Endothelial cell of umbilical vein (primary cell): ENCODE results near the gene SFI1. TPM values are rescaled to one million over a fixed set of nuclear protein-coding genes. Genes with fewer than 3 reads are reported as not detected.

Source experiments
- BruUV-seq: library from RNA; stranded (reverse); fragments of 400-500 nt; replicated peaks from 2 replicates; lab custom pipeline; 2021; lab: Mats Ljungman, UMichigan
- CTCF ChIA-PET: fragments of 300-600, 350-600 bp; sonication (Branson Sonifier 250); formaldehyde crosslinking; loops from one replicate; lab custom pipeline; 2021; ENCODE audit warnings: antibody characterized with exemption, inconsistent platforms; lab: Charles Lee
- POLR2A ChIA-PET: fragments of 300-600, 350-600 bp; sonication (Branson Sonifier 250); formaldehyde crosslinking; loops from one replicate; lab custom pipeline; 2021; ENCODE audit warnings: antibody characterized with exemption, inconsistent platforms; lab: Charles Lee
- DNase-seq: peaks from one replicate; pipeline ENCODE4 v3.0.0-alpha.2; 2011; ENCODE audit warnings: low read depth, low spot score
- FAIRE-seq: peaks from 2 replicates; lab custom pipeline; 2011; peaks lifted over from hg19 to GRCh38; lab: Jason Lieb, UNC
- H2AFZ ChIP-seq: 2 replicates; pipeline ENCODE4 v1.6.0; 2012; ENCODE audit warnings: low read depth, low read length, control low read depth, inconsistent platforms
- H3K27ac ChIP-seq: 2 replicates; pipeline ENCODE4 v1.5.1; 2011; ENCODE audit warnings: low read depth, mild to moderate bottlenecking, control low read depth, low read length, moderate library complexity; ENCODE audit not compliant: insufficient read depth
- H3K27me3 ChIP-seq, 2 experiments: 2 replicates each; pipeline versions ENCODE4 v1.6.0 to v1.6.1; 2011; ENCODE audit warnings: low read length in 2 of 2, mixed read lengths in 1 of 2; ENCODE audit not compliant: control insufficient read depth in 2 of 2, insufficient read depth in 2 of 2
- H3K36me3 ChIP-seq, 2 experiments: 2 replicates in 1 of 2; 3 replicates in 1 of 2; pipeline ENCODE4 v1.5.1; 2011; ENCODE audit warnings: low read length in 2 of 2, mild to moderate bottlenecking in 1 of 2, moderate library complexity in 1 of 2; ENCODE audit not compliant: control insufficient read depth in 2 of 2, insufficient read depth in 2 of 2; ENCODE audit errors: extremely low read depth in 1 of 2
- H3K4me1 ChIP-seq: 3 replicates; pipeline ENCODE4 v1.5.1; 2011; ENCODE audit warnings: mild to moderate bottlenecking, low read length; ENCODE audit not compliant: control insufficient read depth, insufficient read depth; ENCODE audit errors: extremely low read depth
- H3K4me2 ChIP-seq: 2 replicates; pipeline ENCODE4 v1.6.1; 2011; ENCODE audit warnings: low read length, control low read depth, mixed read lengths; ENCODE audit not compliant: insufficient read depth
- H3K4me3 ChIP-seq, 3 experiments: fragments of 200-600 bp in 1 of 3; sonication (generic), shearing (Covaris generic) in 1 of 3; replicated peaks in 1 of 3; 2 replicates each; pipeline ENCODE4 v1.5.1; 2011 to 2016; ENCODE audit warnings: control low read depth in 3 of 3, low read length in 3 of 3, mild to moderate bottlenecking in 2 of 3, inconsistent platforms in 1 of 3, low read depth in 1 of 3, moderate library complexity in 1 of 3; ENCODE audit not compliant: insufficient read depth in 1 of 3
- H3K79me2 ChIP-seq: 2 replicates; pipeline ENCODE4 v1.6.0; 2012; ENCODE audit warnings: low read length, inconsistent platforms; ENCODE audit not compliant: control insufficient read depth, insufficient read depth
- H3K9ac ChIP-seq: replicated peaks from 2 replicates; pipeline ENCODE3; 2011; ENCODE audit warnings: low read length, control low read depth; ENCODE audit not compliant: insufficient read depth; ENCODE audit errors: extremely low read depth
- H3K9me1 ChIP-seq: replicated peaks from 3 replicates; pipeline ENCODE4 v1.6.0; 2011; ENCODE audit warnings: mild to moderate bottlenecking, low read length; ENCODE audit not compliant: control insufficient read depth, insufficient read depth; ENCODE audit errors: extremely low read depth
- H3K9me3 ChIP-seq: replicated peaks from 2 replicates; pipeline ENCODE4 v1.5.1; 2012; ENCODE audit warnings: low read length, inconsistent platforms; ENCODE audit not compliant: control insufficient read depth, insufficient read depth
- H4K20me1 ChIP-seq: replicated peaks from 2 replicates; pipeline ENCODE3; 2011; ENCODE audit warnings: mild to moderate bottlenecking, low read length; ENCODE audit not compliant: control insufficient read depth, insufficient read depth; ENCODE audit errors: extremely low read depth
- EZH2 ChIP-seq: IDR thresholded peaks from 2 replicates; pipeline ENCODE4 v1.6.1; 2012; ENCODE audit warnings: borderline replicate concordance, low read depth, mild to moderate bottlenecking, moderate library complexity, low read length, inconsistent platforms; ENCODE audit not compliant: severe bottlenecking
- FOS ChIP-seq: IDR thresholded peaks from 2 replicates; pipeline ENCODE4 v1.6.1; 2011; ENCODE audit warnings: mild to moderate bottlenecking, low read length, moderate library complexity, borderline replicate concordance; ENCODE audit not compliant: insufficient read depth
- GATA2 ChIP-seq: IDR thresholded peaks from 2 replicates; pipeline ENCODE4 v1.7.0; 2011; ENCODE audit warnings: low read depth, mild to moderate bottlenecking, moderate library complexity, mixed read lengths, low read length; ENCODE audit not compliant: insufficient read length, insufficient read depth
- JUN ChIP-seq: IDR thresholded peaks from 2 replicates; pipeline ENCODE4 v1.6.1; 2011; ENCODE audit warnings: borderline replicate concordance, low read depth; ENCODE audit not compliant: insufficient read length, insufficient read depth
- MYC ChIP-seq: IDR thresholded peaks from one replicate; pipeline ENCODE4 v1.6.1; 2011; ENCODE audit warnings: mild to moderate bottlenecking, low read depth, low read length
- POLR2A ChIP-seq: IDR thresholded peaks from 2 replicates; pipeline ENCODE4 v1.6.1; 2012; ENCODE audit warnings: low read depth, mild to moderate bottlenecking, control low read depth, low read length
- POLR2AphosphoS5 ChIP-seq: IDR thresholded peaks from 2 replicates; pipeline ENCODE4 v1.6.1; 2012; ENCODE audit warnings: low read depth, mild to moderate bottlenecking, control low read depth, low read length, moderate library complexity; ENCODE audit not compliant: insufficient read depth
- dilution Hi-C: fragments of 300-500 bp; cut with MboI; formaldehyde crosslinking; loops from one replicate; pipeline ENCODE4 v1.15.0; 2019; ENCODE audit warnings: low sequenced_read_pairs; ENCODE audit not compliant: extremely low pct_ligation_motif_present
- intact Hi-C: fragments of 100-400 bp; cut with micrococcal nuclease; formaldehyde crosslinking; loops from one replicate; pipeline ENCODE4 v1.10.0; 2022
- polyA plus RNA-seq, 4 experiments: library from polyadenylated mRNA; depleted of rRNA in 3 of 4; stranded (reverse) in 3 of 4; unstranded in 1 of 4; fragments of >200 nt; gene quantifications; 2 replicates each; pipeline versions ENCODE4 v1.2.1 to v1.2.3, GENCODE V29; 2011 to 2012; ENCODE audit warnings: missing spikeins in 1 of 4
- total RNA-seq: library from RNA; stranded (reverse); gene quantifications from 2 replicates; pipeline ENCODE4 v1.2.3, GENCODE V29; 2021
- TF ChIP-seq, protein P1 (sequence below), 2 donors: IDR thresholded peaks; 1 replicate in 1 of 2; 2 replicates in 1 of 2; pipeline ENCODE4 v1.5.1; 2011; ENCODE audit warnings: low read length in 2 of 2, mild to moderate bottlenecking in 2 of 2, moderate library complexity in 2 of 2, control low read depth in 1 of 2, inconsistent platforms in 1 of 2, low read depth in 1 of 2; ENCODE audit not compliant: insufficient read depth in 1 of 2; ENCODE audit errors: extremely low read depth in 1 of 2
- TF ChIP-seq, protein P2 (sequence below): IDR thresholded peaks from 2 replicates; pipeline ENCODE4 v1.6.1; 2011; ENCODE audit not compliant: insufficient read depth, insufficient read length

The SFI1 gene
- total and polyA plus RNA-seq, 2 donors (not counting 3 experiments of a cell fraction or from before 2014, with no cell fraction given) = 12.5 to 46.4 TPM

DNA sequence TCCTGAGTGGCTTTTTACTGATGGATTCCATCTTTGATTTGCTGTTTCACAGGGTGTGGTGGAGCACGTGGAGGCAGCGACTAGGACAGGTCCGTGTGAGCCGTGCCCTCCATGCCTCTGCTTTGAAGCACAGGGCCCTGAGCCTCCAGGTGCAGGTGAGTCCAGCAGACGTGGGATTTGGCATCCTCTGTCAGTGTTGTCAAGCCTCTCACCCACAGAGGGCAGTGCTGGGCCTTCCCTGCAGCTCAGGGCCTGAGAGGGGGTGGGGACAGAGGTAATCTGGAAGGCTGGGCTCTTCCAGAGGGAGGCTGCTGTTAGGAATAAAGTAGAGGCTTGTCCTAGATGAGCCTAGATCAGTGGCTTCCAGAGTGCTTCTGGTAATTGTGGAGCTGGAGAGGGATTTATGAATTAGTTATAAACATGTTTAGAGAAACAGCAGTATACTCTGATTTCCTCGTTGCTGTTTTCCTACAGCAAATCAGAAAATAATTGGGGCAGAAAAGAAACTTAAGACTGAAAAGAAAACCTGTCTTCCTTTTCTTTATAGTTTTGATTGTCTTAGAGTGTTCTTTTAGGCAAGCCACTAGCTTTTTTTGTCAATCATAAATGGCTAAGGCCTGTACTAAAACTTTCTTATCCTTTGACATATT lies 65.0 kb downstream of the SFI1 start:
- dilution Hi-C loops = no loop called here
- intact Hi-C loops = loop anchor here (1.0 kb wide), 1 partner anchor 72 kb away; no protein-coding TSS in a partner anchor
- POLR2A ChIA-PET = no interaction called here
- Histone ChIP-seq H3K9me1 (no peaks in the 10 kb centered on the region), H3K79me2 (no peaks in the 10 kb centered on the region), H2AFZ (no peak overlapping the region), H3K9me3 (no peaks in the 10 kb centered on the region), H3K4me2 (no peak overlapping the region), H3K27me3 (no peaks in the 10 kb centered on the region), H3K27ac (no peak overlapping the region), H3K4me3 (no peak overlapping the region), H4K20me1 (no peaks in the 10 kb centered on the region), H3K36me3 (peaks cover 2 to 4% of the 10 kb centered on the region in 2 experiments), H3K4me1 (peaks cover 2% of the 10 kb centered on the region), H3K9ac (no peak overlapping the region)
- no peak for TF ChIP-seq JUN
- TF ChIP-seq, protein P1, sequence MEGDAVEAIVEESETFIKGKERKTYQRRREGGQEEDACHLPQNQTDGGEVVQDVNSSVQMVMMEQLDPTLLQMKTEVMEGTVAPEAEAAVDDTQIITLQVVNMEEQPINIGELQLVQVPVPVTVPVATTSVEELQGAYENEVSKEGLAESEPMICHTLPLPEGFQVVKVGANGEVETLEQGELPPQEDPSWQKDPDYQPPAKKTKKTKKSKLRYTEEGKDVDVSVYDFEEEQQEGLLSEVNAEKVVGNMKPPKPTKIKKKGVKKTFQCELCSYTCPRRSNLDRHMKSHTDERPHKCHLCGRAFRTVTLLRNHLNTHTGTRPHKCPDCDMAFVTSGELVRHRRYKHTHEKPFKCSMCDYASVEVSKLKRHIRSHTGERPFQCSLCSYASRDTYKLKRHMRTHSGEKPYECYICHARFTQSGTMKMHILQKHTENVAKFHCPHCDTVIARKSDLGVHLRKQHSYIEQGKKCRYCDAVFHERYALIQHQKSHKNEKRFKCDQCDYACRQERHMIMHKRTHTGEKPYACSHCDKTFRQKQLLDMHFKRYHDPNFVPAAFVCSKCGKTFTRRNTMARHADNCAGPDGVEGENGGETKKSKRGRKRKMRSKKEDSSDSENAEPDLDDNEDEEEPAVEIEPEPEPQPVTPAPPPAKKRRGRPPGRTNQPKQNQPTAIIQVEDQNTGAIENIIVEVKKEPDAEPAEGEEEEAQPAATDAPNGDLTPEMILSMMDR (IDR thresholded peaks at IDR 0.05; ENCODE audit: extremely low read depth in 1 of 2, insufficient read depth in 1 of 2, low read depth in 1 of 2, low read length in 2 of 2) = peak; percentile 80 to 91
- FAIRE-seq (peak; percentile 78), DNase-seq (peak; percentile 78)
- no TSS peak for BruUV-seq
- CTCF ChIA-PET = interaction anchor here (0.6 to 7.3 kb wide), 10 partner anchors 17 to 409 kb away, joined by 3 to 216 read pairs (median 3); no protein-coding TSS in a partner anchor

DNA sequence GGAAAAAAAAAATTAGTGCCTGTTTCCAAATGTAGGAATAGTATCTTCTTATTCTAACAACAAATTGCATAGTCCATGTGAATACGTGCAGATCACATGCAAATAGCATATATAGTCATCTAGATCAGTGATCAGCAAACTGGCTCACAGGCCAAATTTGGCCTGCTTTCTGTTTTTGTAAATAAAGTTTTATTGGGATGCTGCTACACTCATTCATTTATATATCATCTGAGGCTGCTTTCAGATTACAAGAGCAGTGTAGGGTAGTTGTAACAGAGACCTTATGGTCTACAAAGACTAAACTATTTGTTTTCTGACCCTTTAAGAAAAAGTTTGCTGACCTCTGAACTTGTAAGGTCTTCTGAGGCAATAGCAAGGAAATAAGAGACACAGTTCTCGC lies 65.6 kb downstream of the SFI1 start:
- no peak overlapping the region for H3K9ac ChIP-seq
- no peak for FAIRE-seq
- no peak overlapping the region for H3K27ac ChIP-seq
- H3K79me2 ChIP-seq = no peaks in the 10 kb centered on the region
- H4K20me1 ChIP-seq = no peaks in the 10 kb centered on the region
- H3K36me3 ChIP-seq = peaks cover 2 to 4% of the 10 kb centered on the region in 2 experiments
- TF ChIP-seq JUN (no peak), EZH2 (no peak), MYC (no peak), POLR2AphosphoS5 (no peak), FOS (no peak), POLR2A (no peak), GATA2 (no peak)
- TF ChIP-seq, protein P1 (IDR thresholded peaks at IDR 0.05; ENCODE audit: extremely low read depth in 1 of 2, insufficient read depth in 1 of 2, low read depth in 1 of 2, low read length in 2 of 2) = no peak
- TF ChIP-seq, protein P2, sequence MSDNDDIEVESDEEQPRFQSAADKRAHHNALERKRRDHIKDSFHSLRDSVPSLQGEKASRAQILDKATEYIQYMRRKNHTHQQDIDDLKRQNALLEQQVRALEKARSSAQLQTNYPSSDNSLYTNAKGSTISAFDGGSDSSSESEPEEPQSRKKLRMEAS = no peak
- no TSS peak for BruUV-seq
- POLR2A ChIA-PET = no interaction called here
- dilution Hi-C loops = no loop called here
- intact Hi-C loops = loop anchor here (1.0 kb wide), 1 partner anchor 71 kb away; no protein-coding TSS in a partner anchor
- H2AFZ ChIP-seq = no peak overlapping the region
- H3K4me2 ChIP-seq = no peak overlapping the region
- no peak overlapping the region for H3K4me3 ChIP-seq
- no peak for DNase-seq
- peaks cover 2% of the 10 kb centered on the region for H3K4me1 ChIP-seq
- no peaks in the 10 kb centered on the region for H3K9me3 ChIP-seq
- CTCF ChIA-PET = interaction anchor here (1.1 to 7.3 kb wide), 4 partner anchors 22 to 73 kb away, joined by 4 to 216 read pairs (median 8); no protein-coding TSS in a partner anchor
- H3K9me1 ChIP-seq = no peaks in the 10 kb centered on the region
- H3K27me3 ChIP-seq = no peaks in the 10 kb centered on the region
